Activated CD4-positive, alpha-beta T cell treated with anti-CD3 and anti-CD28 coated beads, Interleukin-2, amount 50 U/mL, for 4 hours (primary cell): ENCODE data around the gene LAMTOR2.
A peak's percentile ranks its signal among the peaks of the same experiment; 100 is the strongest.

Experiments used
- DNase-seq, 2 experiments: peaks; one replicate each; pipeline ENCODE4 v3.0.0-alpha.2; 2020

The LAMTOR2 gene

DNA sequence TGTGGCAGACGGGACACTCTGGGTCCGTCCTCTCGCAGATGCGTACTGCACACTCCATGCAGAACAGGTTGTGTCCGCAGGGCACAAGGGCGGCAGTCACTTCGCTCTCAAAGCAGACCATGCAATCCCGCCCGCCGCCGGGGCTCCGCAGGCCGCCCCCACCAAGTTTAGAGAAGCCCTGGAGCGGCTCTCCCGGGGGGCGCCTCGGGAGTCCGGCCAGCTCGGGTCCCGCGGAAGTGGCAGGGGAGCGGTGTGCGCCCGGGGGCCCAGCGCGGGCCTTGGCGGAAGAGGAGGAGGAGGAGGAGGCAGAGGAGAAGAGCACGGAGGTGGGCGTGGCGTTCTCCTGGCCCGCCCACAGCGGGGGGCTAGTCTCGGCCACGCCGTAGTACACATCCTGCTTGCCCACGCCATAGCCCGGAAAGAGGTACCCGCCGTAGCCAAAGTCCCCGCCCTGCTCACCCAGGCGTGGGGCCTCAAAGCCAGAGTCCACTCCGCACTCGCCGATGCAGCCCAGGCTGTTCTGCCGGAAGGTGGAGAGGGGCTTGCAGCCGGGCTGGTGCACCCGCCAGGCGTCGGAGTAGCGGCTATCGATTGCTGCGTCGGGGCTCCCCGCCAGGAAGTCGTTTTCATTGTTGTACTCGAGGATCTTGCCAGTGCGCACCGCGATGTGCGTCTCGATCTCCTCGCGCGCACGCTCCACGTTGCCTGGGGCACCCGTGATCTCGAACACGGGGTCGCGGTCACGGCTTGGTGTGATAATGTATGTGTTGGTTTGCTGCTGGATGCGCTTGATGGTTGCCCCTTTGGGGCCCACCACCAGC is 22.2 kb downstream of the LAMTOR2 start:
- no peak for DNase-seq

DNA sequence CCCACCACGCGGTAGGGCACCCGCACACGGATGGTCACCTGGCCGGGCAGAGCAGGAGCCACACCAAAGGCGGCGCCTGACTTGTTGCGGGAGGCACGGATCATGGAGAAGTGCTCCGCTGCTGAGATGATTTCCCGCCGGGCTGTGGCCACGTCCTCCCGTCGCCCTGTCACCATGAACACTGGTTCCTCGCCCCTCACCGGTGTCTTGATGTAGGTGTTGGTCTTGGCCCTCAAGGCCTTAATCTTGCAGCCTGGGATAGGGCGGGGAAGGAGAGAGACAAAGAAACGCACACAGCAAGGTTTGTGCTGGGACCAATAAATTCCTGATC is 22.8 kb downstream of the LAMTOR2 start:
- no peak for DNase-seq

GRCh38 chr1:156078728-156079127 is 24.1 kb downstream of the LAMTOR2 start:
- no peak for DNase-seq

DNA sequence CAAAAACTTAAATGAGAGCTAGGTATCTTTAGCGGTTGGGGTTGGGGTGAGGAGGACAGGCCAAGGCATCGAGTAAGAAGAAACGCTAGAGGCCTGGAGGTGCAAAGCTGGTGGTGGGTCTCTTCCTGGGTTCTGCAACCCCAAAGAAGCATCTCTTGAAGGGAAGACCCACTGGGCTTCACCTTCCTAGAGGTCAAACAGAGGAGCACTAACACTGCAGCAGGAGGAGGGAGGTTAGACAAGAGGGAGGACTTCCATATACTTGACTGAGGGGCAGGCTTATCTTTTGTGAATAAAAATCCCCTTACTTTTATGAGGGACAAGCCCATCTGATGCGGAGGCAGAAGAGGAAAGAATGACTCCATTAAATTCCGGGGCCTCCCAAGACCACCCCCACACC is 25.2 kb downstream of the LAMTOR2 start:
- DNase-seq, result no peak

DNA sequence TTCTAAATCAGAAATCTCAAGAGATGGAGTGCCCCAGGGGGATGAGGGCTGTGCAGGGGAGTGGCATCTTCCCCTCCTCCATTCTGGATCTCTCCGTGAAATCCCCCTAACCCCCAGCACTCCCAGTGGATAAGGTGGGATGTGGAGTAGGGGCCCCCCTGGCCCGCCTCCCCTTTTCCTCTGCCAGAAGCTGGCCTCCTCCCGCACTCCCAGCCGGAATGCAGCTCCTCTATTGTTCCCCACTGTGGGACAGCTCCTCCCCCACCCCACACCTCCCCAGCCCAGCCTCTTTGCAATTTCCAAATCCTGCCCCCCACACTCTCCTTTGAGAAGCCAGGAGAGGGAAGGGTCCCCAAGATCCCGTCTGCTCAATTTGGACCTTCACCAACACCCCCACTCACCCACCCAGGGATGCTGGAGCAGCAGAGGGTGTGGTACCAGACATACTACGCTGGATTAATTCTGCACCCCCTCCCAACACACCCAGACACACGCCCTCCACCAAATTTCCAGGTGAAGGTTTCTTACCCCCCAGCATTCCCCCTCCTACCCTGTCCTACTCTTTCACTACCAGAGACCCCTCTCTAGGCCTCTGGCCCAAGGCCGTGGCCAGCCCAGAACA is 25.8 kb downstream of the LAMTOR2 start:
- DNase-seq, result no peak

GRCh38 chr1:156080863-156081179 is 26.2 kb downstream of the LAMTOR2 start:
- no peak for DNase-seq

- no peak for DNase-seq
These were observed 26.8 kb downstream of the LAMTOR2 start for GRCh38 chr1:156081180-156081916.

GRCh38 chr1:156081917-156082308 is 27.3 kb downstream of the LAMTOR2 start:
- DNase-seq, result no peak

DNA sequence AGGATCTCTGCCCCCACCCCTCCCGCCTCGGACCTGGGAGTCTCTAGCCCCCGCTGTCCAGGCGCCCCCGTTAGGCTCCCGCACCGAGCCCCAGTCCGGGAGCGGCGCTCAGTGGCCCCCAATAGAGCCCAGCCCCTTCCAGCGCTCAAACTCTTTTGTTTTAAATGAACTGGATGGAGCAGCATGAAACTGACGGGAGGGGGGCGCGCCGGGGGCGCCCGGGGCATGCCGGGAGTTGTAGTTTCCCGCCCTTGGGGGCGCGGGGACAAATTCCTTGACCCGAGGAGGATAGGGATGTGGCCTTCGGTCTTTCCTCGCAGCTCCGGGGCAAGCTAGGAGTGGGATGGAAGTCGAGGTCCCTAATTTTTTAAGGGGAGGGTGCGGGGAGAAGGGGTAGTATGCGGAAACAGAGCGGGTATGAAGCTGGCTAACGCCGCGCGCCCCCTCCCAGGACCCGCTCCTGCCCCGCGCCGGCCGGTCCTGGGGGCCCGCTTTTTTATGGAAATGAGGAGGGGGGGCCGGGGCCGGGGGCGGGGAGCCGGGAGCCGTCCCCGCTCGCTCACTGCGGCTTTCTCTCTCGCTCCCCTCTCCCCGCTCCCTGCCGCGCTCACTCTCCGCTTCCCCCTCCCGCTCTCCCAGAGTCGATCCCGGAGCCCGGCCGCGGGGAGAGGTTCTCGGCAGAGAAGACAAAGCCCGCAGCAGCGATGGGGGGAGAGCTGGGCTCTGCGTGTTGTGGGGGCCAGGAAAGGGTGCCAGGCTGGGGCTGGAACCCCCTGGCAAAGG is 27.9 kb downstream of the LAMTOR2 start, which contains the start of gene MEX3A:
TSS of gene MEX3A (minus strand) at position 157 of the 783 bp plus-strand sequence. CDS start 467 bp downstream, outside the sequence.
- DNase-seq, result peak; percentile 46 to 50

- no peak for DNase-seq
These were observed 29.5 kb downstream of the LAMTOR2 start for GRCh38 chr1:156083800-156084790.

GRCh38 chr1:156086256-156086662 is 31.7 kb downstream of the LAMTOR2 start:
- no peak for DNase-seq

DNA sequence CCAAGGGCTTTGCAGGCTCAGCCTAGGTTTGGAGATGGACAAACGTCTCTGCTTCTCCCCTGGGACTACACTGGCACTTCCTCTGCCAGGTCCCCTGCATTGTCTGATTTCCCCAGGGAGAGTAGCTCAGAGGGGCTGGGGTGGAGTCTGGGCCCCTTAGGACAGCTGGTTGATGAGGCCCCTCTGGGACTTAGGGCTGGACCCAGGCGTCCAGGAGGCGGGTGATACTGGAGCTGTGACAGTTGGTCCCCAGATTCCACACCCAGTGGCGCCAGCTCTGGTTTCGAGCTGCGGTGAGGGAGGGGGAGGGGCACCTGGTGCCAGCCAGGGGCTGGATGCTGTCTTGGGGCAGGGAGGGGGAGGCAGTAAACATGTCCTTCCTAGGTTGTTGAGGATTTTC is 35.1 kb downstream of the LAMTOR2 start:
- no peak for DNase-seq

GRCh38 chr1:156090138-156090839 is 35.7 kb downstream of the LAMTOR2 start:
- DNase-seq, result no peak

DNA sequence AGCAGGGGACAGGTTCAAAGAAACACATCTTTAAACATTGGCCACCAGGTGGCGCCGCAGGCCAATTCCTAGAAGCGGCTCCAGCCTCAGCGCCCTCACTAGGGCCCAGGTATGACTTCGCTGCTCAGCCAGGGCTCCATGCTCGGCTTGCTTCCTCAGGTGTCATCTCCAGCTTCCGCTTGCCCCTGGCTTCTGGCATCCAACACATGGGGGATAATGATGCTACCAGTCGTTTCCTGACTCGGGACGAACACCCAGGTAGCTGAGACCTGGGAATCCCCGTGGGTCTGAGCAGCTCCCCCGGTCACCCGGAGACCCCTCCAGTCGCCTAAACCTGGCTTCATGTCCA is 36.2 kb downstream of the LAMTOR2 start:
- DNase-seq, result peak; percentile 89 to 91

GRCh38 chr1:156091610-156092009 is 37.0 kb downstream of the LAMTOR2 start:
- no peak for DNase-seq

GRCh38 chr1:156095906-156096508 is 41.4 kb downstream of the LAMTOR2 start:
- DNase-seq, result no peak

GRCh38 chr1:156096640-156097391 is 42.2 kb downstream of the LAMTOR2 start:
- DNase-seq, result peak; percentile 82 to 84

DNA sequence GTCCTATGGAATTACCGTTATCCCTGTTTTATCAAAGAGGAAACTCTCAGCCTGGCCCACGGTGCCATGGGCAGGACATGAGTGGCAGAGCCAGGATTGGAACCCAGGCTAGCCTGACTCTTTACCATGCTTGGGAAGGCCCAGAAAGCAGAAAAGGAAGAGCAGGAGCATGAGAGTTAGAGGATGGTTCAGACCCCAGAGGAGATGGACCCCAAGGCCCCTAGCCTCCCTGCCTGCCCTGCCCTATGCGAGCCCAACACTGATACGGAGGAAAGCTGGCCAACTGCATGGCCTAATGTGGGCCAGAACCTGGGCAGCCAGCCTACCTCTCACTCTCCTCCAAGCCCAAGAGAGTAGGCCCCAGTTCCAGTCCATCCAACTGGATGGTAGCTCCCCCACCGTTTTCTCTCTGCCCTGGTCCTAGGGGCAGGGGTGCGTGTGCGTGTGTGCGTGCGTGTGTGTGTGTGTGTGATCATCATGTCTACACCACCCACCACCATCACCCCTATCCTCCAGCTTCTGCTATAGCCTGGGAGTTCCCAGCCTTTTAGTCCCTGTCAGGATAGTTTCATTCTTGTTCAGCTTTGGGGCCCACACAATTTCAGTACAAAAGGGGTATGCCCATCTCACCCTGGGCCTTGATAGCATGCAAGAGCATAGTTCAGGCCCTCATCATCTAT is 43.1 kb downstream of the LAMTOR2 start:
- DNase-seq, result no peak

DNA sequence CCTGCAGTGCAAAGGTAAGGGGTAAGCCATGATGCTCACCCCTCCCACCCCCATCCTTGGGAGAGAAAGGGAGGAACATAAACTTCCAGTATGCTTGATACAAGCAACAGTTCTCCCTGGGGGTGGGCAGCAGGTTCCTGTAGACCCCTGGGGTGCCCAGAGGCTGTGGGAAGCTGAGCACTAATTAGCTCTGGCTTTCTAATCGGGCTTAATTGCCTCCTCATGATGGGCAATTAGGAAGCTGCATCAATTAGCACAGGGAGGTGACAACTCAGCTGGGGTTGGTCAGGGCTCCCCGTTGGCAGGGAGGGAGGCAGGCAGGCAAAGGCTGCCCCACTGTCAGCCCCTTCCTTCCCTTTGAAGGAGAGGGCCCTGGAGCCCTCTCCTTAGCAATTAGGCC is 44.2 kb downstream of the LAMTOR2 start:
- DNase-seq, result no peak

DNA sequence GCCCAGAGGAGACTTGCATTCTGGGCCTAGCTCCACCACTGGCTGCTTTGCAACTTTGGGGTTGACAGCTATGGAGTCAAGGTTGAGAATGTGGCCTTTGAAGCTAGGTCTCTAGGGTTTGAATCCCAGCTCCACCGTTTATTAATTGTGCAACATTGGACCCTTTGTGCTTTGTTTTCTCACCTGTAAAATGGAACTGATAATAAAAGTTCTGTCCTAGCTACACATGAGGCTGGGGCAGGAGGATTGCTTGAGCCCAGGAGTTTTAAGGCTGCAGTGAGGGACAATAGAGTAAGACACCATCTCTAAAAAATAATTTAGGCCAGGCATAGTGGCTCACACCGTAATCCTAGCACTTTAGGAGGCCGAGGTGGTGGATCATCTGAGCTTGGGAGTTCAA is 44.7 kb downstream of the LAMTOR2 start:
- no peak for DNase-seq
